ENCODE measurements around the gene SLC6A19. TPM values are rescaled to one million over a fixed set of nuclear protein-coding genes. Genes with fewer than 3 reads are reported as not detected.

SLC6A19 gene
- total RNA-seq, 3 donors from 2014 or later = 14.4 to 92.8 (median 29.2) TPM

DNA sequence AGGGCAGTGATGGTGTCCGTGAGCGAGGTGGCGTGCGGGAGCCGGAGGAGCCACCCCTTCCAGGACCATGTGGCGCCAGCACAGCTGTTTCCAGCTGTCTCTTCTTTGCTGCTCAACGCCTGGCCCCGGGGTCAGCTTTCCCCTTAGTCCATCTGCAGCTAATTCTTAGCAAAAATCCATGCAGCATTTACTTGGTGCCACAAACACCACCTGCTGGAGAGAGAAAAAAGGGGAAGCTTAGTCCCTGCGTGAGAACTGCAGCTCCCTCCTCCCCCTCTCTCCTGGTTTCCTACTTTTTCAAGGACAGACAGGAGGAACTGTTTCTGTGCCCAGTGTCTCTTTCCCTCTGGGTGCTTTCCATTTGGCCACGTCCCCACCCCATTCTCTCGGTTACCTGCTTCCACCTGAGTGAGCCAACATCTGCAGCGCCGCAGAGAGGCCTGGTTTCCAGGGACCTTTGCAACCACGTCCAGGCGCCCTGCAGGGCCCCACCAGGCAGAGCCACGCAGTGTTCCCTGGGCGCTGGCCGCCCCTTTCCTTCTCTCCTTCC lies 3.4 kb downstream of the SLC6A19 start:
- no peaks in the 10 kb centered on the region for H3K36me3 ChIP-seq (ENCODE audit: low read depth)
- intact Hi-C loops (cut with DNase I, micrococcal nuclease) = no loop called here
- no peak overlapping the region for H3K4me3 ChIP-seq
- H3K9me3 ChIP-seq = no peaks in the 10 kb centered on the region
- peaks cover 3% of the 10 kb centered on the region for H3K4me1 ChIP-seq (ENCODE audit: low read depth)
- TF ChIP-seq, protein P1, sequence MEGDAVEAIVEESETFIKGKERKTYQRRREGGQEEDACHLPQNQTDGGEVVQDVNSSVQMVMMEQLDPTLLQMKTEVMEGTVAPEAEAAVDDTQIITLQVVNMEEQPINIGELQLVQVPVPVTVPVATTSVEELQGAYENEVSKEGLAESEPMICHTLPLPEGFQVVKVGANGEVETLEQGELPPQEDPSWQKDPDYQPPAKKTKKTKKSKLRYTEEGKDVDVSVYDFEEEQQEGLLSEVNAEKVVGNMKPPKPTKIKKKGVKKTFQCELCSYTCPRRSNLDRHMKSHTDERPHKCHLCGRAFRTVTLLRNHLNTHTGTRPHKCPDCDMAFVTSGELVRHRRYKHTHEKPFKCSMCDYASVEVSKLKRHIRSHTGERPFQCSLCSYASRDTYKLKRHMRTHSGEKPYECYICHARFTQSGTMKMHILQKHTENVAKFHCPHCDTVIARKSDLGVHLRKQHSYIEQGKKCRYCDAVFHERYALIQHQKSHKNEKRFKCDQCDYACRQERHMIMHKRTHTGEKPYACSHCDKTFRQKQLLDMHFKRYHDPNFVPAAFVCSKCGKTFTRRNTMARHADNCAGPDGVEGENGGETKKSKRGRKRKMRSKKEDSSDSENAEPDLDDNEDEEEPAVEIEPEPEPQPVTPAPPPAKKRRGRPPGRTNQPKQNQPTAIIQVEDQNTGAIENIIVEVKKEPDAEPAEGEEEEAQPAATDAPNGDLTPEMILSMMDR (IDR thresholded peaks at IDR 0.05) = no peak
- DNase-seq (peak in 2 of 3 donors; percentile 50 to 62), ATAC-seq (peak; percentile 39)

DNA sequence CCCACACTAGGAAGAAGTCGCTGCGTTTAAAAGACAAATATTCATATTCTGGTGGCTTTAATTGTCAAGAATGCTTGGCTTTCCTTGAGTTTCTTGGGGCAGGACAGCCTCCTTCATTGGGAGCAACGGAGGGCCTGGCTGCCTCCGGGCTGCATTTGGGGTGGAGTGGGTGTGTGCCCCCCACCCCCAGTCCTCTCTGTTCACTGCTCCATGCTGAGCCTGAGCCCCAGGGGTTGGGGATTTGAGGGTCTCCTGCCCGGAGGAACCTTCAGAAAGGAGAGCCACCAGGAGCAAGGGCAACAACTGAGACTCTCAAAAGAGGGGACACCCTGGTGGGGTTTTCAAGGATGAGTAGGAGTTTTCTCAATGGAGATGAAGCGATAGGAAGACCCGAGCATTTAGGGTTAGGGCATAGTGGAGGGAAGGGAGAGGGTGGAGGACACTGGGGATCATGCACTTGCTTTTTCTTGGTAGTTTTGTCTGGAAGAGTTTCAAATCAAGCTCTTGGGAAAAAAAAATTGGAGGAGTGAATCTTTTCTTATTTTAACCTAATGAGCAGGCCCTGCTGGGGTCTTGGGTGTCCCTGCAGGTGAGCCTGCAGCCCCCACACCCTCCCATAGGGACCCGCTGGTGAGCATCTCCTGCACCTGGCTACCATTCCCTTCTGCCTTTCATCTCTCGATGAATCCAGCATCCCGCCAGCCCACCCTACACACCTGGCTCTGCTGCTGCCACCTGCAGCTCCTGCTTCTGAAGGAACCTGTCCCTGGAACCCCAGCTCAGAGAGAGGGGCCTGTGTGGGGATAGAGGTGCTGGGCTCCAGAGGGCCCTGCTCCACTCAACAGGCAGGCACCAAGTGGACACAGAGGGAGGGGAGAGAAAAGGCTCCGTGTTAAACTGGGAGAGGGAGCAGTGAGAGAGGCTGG lies 4.1 kb downstream of the SLC6A19 start:
- ATAC-seq = no peak
- no peaks in the 10 kb centered on the region for H3K36me3 ChIP-seq (ENCODE audit: low read depth)
- no peak overlapping the region for H3K4me3 ChIP-seq
- intact Hi-C loops (cut with DNase I, micrococcal nuclease) = no loop called here
- no peaks in the 10 kb centered on the region for H3K9me3 ChIP-seq
- peak in 1 of 3 donors; percentile 19 for DNase-seq
- peaks cover 3% of the 10 kb centered on the region for H3K4me1 ChIP-seq (ENCODE audit: low read depth)
- TF ChIP-seq, protein P1 (IDR thresholded peaks at IDR 0.05) = no peak

DNA sequence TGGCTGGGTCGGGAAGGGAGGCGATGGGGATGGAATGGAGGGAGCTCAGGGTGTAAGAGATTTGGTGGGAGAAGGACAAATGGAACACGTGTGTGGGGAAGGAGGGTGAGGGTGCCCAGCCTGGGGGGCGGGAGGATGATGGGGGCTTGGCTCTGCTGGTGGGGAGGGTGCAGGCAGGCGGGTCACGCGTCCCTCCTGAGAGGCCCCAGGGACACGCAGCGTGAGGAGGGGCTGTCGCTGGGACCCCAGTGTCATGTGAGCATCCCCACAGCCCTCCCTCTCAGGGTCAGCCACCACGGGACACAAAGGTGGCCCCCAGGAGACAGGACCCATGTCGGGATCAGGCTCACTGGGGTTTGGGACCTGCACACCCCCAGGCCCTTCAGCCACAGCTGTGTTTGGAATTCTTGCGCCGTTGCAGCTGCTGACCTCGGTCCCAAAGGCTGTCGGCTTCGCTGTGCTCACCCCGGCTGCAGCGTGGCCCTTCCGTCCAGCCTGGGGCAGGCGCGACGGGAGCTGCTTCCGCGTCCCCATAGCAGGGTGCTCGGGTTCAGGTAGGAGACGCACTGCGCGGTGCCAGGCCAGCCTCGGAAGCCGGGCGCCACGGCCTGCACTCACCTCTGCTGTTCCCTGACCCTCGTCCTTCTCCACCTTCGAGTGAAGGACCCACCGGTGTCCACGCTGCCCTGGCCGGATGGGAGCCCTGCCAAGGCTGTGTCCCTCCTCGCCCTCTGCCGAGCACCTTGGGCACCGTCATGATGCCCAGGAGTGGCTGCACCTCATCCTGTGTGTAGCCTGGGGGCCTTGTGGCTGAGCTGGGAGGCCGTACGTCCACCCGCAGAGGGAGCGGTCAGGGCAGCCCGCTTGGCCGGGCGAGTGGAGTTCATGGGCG lies 5.4 kb downstream of the SLC6A19 start:
- Histone ChIP-seq H3K9me3 (no peaks in the 10 kb centered on the region), H3K4me3 (no peak overlapping the region), H3K4me1 (ENCODE audit: low read depth) (peaks cover 3% of the 10 kb centered on the region), H3K36me3 (ENCODE audit: low read depth) (no peaks in the 10 kb centered on the region)
- intact Hi-C loops (cut with DNase I, micrococcal nuclease) = no loop called here
- peak in 1 of 3 donors; percentile 38 for DNase-seq
- TF ChIP-seq, protein P1 (IDR thresholded peaks at IDR 0.05) = no peak
- ATAC-seq = no peak

DNA sequence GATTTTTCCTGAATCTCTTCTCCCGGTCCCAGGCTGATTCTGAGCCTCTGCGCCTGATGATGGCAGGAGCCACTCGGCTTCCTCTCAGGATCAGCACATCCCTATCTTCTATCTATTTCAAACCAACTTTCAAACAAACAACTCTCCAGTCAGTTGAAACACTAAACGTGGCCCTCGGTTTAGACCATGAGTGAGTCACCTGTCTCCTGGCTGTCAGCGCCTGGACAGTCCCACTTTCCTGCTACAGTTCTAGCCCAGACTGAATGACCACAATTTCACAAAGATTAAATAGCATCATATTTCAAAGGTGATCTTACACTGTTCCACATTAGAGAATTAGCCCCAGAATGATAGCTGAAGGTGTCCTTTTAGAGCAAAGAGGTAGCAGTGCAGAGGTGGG lies 6.2 kb downstream of the SLC6A19 start:
- Histone ChIP-seq H3K9me3 (no peaks in the 10 kb centered on the region), H3K4me1 (ENCODE audit: low read depth) (peaks cover 3% of the 10 kb centered on the region), H3K4me3 (no peak overlapping the region), H3K36me3 (ENCODE audit: low read depth) (no peaks in the 10 kb centered on the region)
- DNase-seq = no peak
- intact Hi-C loops (cut with DNase I, micrococcal nuclease) = no loop called here
- no peak for ATAC-seq
- TF ChIP-seq, protein P1 (IDR thresholded peaks at IDR 0.05) = no peak

- Histone ChIP-seq H3K4me3 (no peak overlapping the region), H3K4me1 (ENCODE audit: low read depth) (peaks cover 3% of the 10 kb centered on the region), H3K36me3 (ENCODE audit: low read depth) (no peaks in the 10 kb centered on the region), H3K9me3 (no peaks in the 10 kb centered on the region)
- no peak for ATAC-seq
- intact Hi-C loops (cut with DNase I, micrococcal nuclease) = no loop called here
- TF ChIP-seq, protein P1 (IDR thresholded peaks at IDR 0.05) = no peak
- DNase-seq = peak in 1 of 3 donors; percentile 48
These were observed 6.9 kb downstream of the SLC6A19 start for GRCh38 chr5:1208221-1208742.
